OCI-LY3 (cell line): ENCODE results near the gene CLCN4.

ENCODE experiments used
- EZH2phosphoT487 ChIP-seq: fragments of 200-600 bp; shearing (Covaris generic); IDR thresholded peaks from 2 replicates; pipeline ENCODE4 v1.6.1; 2018; ENCODE audit warnings: antibody characterized with exemption, mixed run types, low read depth
- TF ChIP-seq, protein P1 (sequence below): fragments of 200-600, 300-600 bp; sonication (generic); IDR thresholded peaks from 2 replicates; pipeline ENCODE4 v1.5.1; 2014; ENCODE audit warnings: antibody characterized with exemption, low read length, low read depth

GRCh38 chrX:10133980-10134676, 22.6 kb upstream of the CLCN4 start:
- TF ChIP-seq, protein P1, sequence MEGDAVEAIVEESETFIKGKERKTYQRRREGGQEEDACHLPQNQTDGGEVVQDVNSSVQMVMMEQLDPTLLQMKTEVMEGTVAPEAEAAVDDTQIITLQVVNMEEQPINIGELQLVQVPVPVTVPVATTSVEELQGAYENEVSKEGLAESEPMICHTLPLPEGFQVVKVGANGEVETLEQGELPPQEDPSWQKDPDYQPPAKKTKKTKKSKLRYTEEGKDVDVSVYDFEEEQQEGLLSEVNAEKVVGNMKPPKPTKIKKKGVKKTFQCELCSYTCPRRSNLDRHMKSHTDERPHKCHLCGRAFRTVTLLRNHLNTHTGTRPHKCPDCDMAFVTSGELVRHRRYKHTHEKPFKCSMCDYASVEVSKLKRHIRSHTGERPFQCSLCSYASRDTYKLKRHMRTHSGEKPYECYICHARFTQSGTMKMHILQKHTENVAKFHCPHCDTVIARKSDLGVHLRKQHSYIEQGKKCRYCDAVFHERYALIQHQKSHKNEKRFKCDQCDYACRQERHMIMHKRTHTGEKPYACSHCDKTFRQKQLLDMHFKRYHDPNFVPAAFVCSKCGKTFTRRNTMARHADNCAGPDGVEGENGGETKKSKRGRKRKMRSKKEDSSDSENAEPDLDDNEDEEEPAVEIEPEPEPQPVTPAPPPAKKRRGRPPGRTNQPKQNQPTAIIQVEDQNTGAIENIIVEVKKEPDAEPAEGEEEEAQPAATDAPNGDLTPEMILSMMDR, result no peak
- no peak for TF ChIP-seq EZH2phosphoT487
